WERI-Rb-1 (cell line): ENCODE results near the gene SLC17A7.

Experiments
- DNase-seq: peaks from one replicate; pipeline ENCODE4 v3.0.0-alpha.2; 2020
- H3K27ac ChIP-seq: fragments of 250-450 bp; sonication (Bioruptor Pico); 2 replicates; pipeline ENCODE4 v1.5.1; 2020; ENCODE audit warnings: mild to moderate bottlenecking, moderate library complexity
- H3K27me3 ChIP-seq: fragments of 250-450 bp; sonication (Bioruptor Pico); 2 replicates; pipeline ENCODE4 v1.5.1; 2021; ENCODE audit warnings: mild to moderate bottlenecking, low read depth, moderate library complexity; ENCODE audit not compliant: insufficient read depth, severe bottlenecking
- H3K36me3 ChIP-seq: fragments of 250-450 bp; sonication (Bioruptor Pico); 2 replicates; pipeline ENCODE4 v1.5.1; 2020; ENCODE audit warnings: mild to moderate bottlenecking, moderate library complexity
- H3K4me3 ChIP-seq: 2 replicates; pipeline ENCODE4 v1.5.1; 2011; ENCODE audit warnings: low read depth, mild to moderate bottlenecking, control low read depth, low read length
- H3K9me3 ChIP-seq: fragments of 250-450 bp; sonication (Bioruptor Pico); 2 replicates; pipeline ENCODE4 v1.5.1; 2021; ENCODE audit warnings: mild to moderate bottlenecking, moderate library complexity; ENCODE audit not compliant: severe bottlenecking
- TF ChIP-seq, protein P1 (sequence below): IDR thresholded peaks from 2 replicates; pipeline ENCODE4 v1.5.1; 2011; ENCODE audit warnings: low read depth, mild to moderate bottlenecking, control low read depth, inconsistent platforms, low read length

The SLC17A7 gene

DNA sequence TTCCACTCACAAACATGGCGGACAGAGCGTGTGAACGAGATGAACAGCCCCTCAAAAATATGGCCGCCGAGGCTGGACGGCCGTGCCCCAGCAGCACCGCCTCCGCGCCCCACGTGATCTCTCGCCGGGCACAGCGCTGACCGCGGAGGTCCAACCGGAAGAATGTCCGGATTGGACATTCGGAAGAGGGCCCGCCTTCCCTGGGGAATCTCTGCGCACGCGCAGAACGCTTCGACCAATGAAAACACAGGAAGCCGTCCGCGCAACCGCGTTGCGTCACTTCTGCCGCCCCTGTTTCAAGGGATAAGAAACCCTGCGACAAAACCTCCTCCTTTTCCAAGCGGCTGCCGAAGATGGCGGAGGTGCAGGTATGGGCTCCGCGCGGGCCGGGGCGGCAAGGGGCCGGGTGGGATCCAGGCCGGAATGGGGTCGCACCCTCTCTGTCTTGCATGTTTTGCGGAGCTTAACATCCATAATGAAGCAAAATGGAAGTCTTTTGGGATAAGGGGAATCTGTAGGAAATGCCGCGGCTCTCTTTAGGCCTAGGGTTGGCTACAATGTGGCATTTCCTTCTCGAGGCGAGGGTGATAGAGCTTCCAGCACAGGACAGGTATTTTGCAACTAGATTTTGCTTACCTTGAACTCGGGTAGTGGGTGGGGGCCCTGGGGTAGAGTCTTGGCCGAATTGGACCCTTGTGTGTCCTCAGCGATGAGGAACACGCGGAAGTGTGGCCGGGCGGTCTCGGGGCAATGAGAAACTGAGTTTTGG lies 46.1 kb upstream of the SLC17A7 start, which contains the start of gene RPL13A:
Gene RPL13A (plus strand): TSS at position 332 of the 769 bp plus-strand sequence. CDS start 22 bp downstream, at position 354.
- Histone ChIP-seq H3K36me3 (peaks cover 50% of the 10 kb centered on the region), H3K27me3 (no peaks in the 10 kb centered on the region), H3K4me3 (peak within 1 kb of the TSS; percentile 100), H3K9me3 (peaks cover 2% of the 10 kb centered on the region), H3K27ac (peak within 1 kb of the TSS; percentile 97)
- DNase-seq: peak; percentile 99
- TF ChIP-seq, protein P1, sequence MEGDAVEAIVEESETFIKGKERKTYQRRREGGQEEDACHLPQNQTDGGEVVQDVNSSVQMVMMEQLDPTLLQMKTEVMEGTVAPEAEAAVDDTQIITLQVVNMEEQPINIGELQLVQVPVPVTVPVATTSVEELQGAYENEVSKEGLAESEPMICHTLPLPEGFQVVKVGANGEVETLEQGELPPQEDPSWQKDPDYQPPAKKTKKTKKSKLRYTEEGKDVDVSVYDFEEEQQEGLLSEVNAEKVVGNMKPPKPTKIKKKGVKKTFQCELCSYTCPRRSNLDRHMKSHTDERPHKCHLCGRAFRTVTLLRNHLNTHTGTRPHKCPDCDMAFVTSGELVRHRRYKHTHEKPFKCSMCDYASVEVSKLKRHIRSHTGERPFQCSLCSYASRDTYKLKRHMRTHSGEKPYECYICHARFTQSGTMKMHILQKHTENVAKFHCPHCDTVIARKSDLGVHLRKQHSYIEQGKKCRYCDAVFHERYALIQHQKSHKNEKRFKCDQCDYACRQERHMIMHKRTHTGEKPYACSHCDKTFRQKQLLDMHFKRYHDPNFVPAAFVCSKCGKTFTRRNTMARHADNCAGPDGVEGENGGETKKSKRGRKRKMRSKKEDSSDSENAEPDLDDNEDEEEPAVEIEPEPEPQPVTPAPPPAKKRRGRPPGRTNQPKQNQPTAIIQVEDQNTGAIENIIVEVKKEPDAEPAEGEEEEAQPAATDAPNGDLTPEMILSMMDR: no peak

DNA sequence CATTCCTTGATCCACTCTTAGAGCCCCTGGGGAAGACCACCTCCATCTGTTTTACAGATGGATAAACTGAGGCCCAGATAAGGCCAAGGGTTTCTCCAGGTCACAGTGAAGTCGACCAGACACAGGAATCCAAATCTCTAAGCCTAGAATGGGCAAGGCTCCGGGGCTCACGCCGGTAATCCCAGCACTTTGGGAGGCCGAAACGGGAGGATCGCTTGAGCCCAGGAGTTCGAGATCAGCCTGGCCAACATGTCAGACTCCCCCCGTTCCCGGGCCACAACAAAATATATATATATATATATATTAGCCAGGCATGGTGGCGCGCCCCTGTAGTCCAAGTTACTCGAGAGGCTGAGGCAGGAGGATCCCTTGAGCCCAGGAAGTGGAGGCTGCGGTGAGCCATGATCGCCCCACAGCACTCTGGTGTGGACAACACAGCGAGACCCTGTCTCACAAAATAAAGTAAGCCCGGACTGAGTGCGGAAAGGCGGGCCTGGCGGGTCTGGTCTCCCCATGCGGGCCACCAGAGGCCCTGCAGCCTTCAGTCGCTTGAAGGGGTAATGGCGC lies 45.5 kb upstream of the SLC17A7 start:
- DNase-seq: no peak
- H3K27me3 ChIP-seq: no peaks in the 10 kb centered on the region
- peaks cover 2% of the 10 kb centered on the region for H3K9me3 ChIP-seq
- peak overlapping the region; percentile 65 for H3K27ac ChIP-seq
- TF ChIP-seq, protein P1: no peak
- peaks cover 44% of the 10 kb centered on the region for H3K36me3 ChIP-seq
- H3K4me3 ChIP-seq: no peak overlapping the region

DNA sequence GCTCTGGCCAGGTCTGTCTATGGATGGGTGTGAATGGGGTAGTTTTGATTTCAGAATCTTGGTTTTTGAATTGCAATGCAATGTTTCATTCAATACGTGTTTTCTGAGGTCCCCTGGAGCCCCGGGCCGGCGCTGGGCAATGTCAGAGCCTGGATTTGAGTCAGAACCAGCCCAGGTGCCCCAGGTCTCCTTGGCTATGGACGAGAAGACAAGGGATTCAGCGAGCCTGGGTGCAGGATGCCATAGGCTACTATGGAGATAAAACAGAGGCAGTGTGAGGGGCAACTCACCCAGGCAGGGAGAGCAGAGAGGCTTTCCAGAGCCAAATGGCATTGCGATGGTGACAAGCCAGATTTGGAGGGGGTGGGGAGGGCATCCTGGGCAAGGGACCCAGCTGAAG lies 44.9 kb upstream of the SLC17A7 start:
- Histone ChIP-seq H3K27me3 (no peaks in the 10 kb centered on the region), H3K4me3 (no peak overlapping the region), H3K27ac (no peak overlapping the region), H3K9me3 (peaks cover 2% of the 10 kb centered on the region), H3K36me3 (peaks cover 38% of the 10 kb centered on the region)
- TF ChIP-seq, protein P1: no peak
- no peak for DNase-seq

DNA sequence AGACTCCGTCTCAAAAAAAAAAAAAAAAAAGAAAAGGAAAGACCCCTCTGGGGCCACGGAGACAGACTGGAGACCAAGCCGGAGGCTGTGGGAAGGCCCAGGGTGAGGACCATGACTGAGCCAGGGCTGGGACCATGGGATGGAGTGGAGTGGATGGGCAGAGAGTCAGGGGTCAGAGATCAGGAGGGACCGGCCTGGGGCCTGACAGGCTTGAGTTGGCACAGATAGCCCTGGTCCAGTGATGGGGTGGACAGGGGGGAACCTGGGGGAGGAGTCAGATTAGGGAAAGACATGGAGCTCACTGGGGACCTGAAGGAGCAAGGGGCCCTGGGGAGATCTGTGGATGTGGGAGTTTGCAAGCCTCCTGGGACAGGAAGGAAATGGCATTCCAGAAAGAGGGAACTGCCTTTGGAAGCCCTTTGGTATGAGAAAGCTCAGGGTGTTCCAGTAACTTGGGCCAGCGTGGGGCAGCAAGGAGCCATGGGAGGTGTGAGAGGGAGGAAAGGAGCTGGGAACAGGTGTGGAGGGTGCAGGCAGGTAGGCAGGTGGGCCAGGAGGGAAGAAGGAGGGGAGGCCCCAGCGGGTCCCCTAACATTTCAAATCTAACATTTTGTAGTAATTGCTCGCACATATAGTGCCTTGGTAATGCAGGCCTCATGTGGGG lies 39.8 kb upstream of the SLC17A7 start:
- no peaks in the 10 kb centered on the region for H3K9me3 ChIP-seq
- no peaks in the 10 kb centered on the region for H3K36me3 ChIP-seq
- no peak overlapping the region for H3K4me3 ChIP-seq
- no peak for DNase-seq
- no peaks in the 10 kb centered on the region for H3K27me3 ChIP-seq
- H3K27ac ChIP-seq: no peak overlapping the region
- TF ChIP-seq, protein P1: no peak

DNA sequence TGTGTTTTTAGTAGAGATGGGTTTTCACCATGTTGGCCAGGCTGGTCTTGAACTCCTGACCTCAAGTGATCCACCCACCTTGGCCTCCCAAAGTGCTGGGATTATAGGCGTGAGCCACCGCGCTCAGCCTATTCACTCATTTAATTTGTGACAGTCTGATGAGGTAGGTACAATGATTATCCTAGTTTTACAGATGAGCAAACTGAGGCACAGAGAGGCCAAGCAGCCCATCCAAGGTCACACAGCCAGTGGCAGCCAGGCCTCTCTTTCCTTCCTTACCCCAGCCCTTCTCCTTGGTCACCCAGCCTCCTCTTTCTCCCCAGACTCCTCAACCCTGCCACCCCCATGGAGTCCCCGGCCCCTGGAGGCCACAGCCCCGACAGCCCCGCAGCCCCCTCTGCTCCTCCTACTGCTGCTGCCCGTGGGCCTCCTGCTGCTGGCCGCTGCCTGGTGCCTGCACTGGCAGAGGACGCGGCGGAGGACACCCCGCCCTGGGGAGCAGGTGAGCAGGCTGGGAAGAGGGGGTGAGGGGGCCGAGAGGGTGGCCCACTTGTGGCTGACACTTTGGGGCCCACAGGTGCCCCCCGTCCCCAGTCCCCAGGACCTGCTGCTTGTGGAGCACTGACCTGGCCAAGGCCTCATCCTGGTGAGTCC lies 38.8 kb upstream of the SLC17A7 start:
- DNase-seq: no peak

More for the DNA sequence above, 38.8 kb upstream of the SLC17A7 start:
- Histone ChIP-seq H3K27me3 (no peaks in the 10 kb centered on the region), H3K4me3 (no peak overlapping the region), H3K36me3 (no peaks in the 10 kb centered on the region), H3K27ac (no peak overlapping the region), H3K9me3 (no peaks in the 10 kb centered on the region)
- TF ChIP-seq, protein P1: no peak
